HepG2 (cell line): Measurements from ENCODE around the gene BMP2K. TPM values are rescaled to one million over a fixed set of nuclear protein-coding genes. Genes with fewer than 3 reads are reported as not detected.

ENCODE experiments used
- CREB1 ChIP-seq, 2 experiments: fragments of 450-650 bp in 1 of 2; IDR thresholded peaks; 2 replicates each; pipeline ENCODE4 v1.6.1; 2016 to 2017; ENCODE audit warnings: control low read depth in 1 of 2, mild to moderate bottlenecking in 1 of 2, missing compliant biosample characterization in 1 of 2, missing genetic modification characterization in 1 of 2
- ELF4 ChIP-seq: sonication (generic); formaldehyde crosslinking; IDR thresholded peaks from 2 replicates; pipeline ENCODE4 v1.5.0; 2020; ENCODE audit warnings: missing genetic modification reagents, mild to moderate bottlenecking, moderate library complexity, borderline replicate concordance
- HNRNPH1 ChIP-seq: fragments of 200-400 bp; formaldehyde crosslinking; optimal IDR thresholded peaks from 2 replicates; pipeline ENCODE3; 2017; ENCODE audit warnings: mild to moderate bottlenecking, low read depth, low read length
- MIER2 ChIP-seq: IDR thresholded peaks from 2 replicates; pipeline ENCODE4 v1.6.1; 2016; ENCODE audit warnings: missing biosample characterization, missing genetic modification reagents
- MYNN ChIP-seq: sonication (generic); formaldehyde crosslinking; IDR thresholded peaks from 2 replicates; pipeline ENCODE4 v1.4.0; 2020; ENCODE audit warnings: mild to moderate bottlenecking, low read depth, missing genetic modification reagents
- NONO ChIP-seq, 2 experiments: fragments of 450-650 bp in 1 of 2; sonication (generic) in 1 of 2; formaldehyde crosslinking in 1 of 2; IDR thresholded peaks in 1 of 2; conservative IDR thresholded peaks in 1 of 2; 2 replicates each; pipeline versions ENCODE4 v1.6.1 to v1.8.0; 2017 to 2022; ENCODE audit warnings: mild to moderate bottlenecking in 1 of 2, missing genetic modification reagents in 1 of 2, moderate library complexity in 1 of 2
- PPARG ChIP-seq: conservative IDR thresholded peaks from 2 replicates; pipeline ENCODE4 v1.6.1; 2016; ENCODE audit warnings: missing biosample characterization, missing genetic modification reagents
- RARG ChIP-seq: sonication (generic); formaldehyde crosslinking; IDR thresholded peaks from 2 replicates; pipeline ENCODE4 v1.4.0; 2020; ENCODE audit warnings: low read depth, mild to moderate bottlenecking, missing genetic modification reagents
- ZBTB3 ChIP-seq: sonication (generic); formaldehyde crosslinking; IDR thresholded peaks from 2 replicates; pipeline ENCODE4 v1.4.0; 2020; ENCODE audit warnings: low read depth, mild to moderate bottlenecking, moderate library complexity, missing genetic modification reagents, borderline replicate concordance
- ZNF431 ChIP-seq: sonication (generic); formaldehyde crosslinking; IDR thresholded peaks from 2 replicates; pipeline ENCODE4 v1.9.0; 2022; ENCODE audit warnings: missing genetic modification reagents, low read depth, mild to moderate bottlenecking, borderline replicate concordance
- polyA plus RNA-seq, 8 experiments: library from polyadenylated mRNA; depleted of rRNA in 3 of 8; stranded (reverse) in 7 of 8; unstranded in 1 of 8; fragments of >200 nt; fragmentation: Illumina TruSeq in 4 of 8; extraction: Trizol in 4 of 8; gene quantifications; 2 replicates each; pipeline versions ENCODE4 v1.2.1 to v1.2.3, GENCODE V29; 2011 to 2016; ENCODE audit warnings: low read depth in 4 of 8, missing spikeins in 1 of 8, mixed read lengths in 1 of 8; ENCODE audit not compliant: insufficient read depth in 1 of 8
- total RNA-seq, 5 experiments: library from RNA; depleted of rRNA; stranded (reverse); fragments of >200 nt; fragmentation: Illumina TruSeq; extraction: Trizol; gene quantifications; 2 replicates each; pipeline ENCODE4 v1.2.3, GENCODE V29; 2016; ENCODE audit warnings: low read depth in 1 of 5
- TF ChIP-seq, protein P1 (sequence below): sonication (generic); formaldehyde crosslinking; IDR thresholded peaks from 2 replicates; pipeline ENCODE4 v1.5.0; 2020; ENCODE audit warnings: mild to moderate bottlenecking, missing genetic modification reagents, borderline replicate concordance
- TF ChIP-seq, protein P2 (sequence below): sonication (generic); formaldehyde crosslinking; IDR thresholded peaks from 2 replicates; pipeline ENCODE4 v1.8.0; 2022; ENCODE audit warnings: low read depth, missing genetic modification reagents
- TF ChIP-seq, protein P3 (sequence below), 2 experiments: sonication (generic) in 1 of 2; formaldehyde crosslinking in 1 of 2; IDR thresholded peaks; 2 replicates each; pipeline versions ENCODE4 v1.5.1 to v1.6.1; 2011 to 2020; ENCODE audit warnings: borderline replicate concordance in 1 of 2, low read depth in 1 of 2, low read length in 1 of 2, mild to moderate bottlenecking in 1 of 2, missing genetic modification reagents in 1 of 2, moderate library complexity in 1 of 2

The BMP2K gene
- total and polyA plus RNA-seq, 2 of the 13 experiments (the other 11 are each of a cell fraction or from before 2014, with no cell fraction given), result 8.6 to 15.2 TPM

DNA sequence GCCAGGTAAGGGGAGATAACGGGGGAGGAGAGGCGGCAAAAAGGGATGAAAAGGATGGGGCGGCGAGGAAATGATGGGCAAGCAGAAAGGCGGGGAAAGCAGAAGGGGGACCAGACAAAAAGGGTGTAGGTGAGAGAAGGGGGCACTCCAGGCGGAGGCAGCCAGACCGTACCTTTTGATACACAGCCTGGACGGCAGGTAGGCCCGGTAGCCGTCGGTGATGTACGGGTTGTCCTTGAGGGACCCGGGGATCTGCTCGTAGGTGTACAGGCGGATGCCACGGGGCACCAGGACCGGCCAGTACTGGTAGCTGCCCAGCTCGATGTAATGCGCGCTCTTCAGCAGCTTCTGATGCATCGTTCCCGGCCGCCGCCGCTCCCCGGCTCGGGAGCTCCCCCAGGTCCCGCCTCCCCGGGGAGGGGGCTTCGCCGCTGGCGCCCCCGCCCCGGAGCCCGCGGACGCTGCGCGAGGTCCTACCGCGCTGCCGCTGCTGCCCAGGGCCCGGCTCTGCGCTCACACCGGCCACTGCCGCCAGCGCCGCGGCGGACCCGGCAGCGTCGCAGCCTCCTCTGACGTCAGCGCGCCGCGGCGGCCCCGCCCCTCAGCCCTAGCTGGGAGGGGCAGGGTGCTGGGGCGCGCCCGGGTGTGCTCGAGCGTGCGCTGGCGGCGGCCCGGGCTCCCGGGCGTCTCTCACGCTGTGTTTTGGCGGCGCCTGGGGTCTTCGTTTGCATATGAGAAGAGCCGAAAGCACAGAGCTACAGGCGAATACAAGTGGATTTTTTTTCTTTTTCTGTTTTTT is 162.9 kb downstream of the BMP2K start, which contains the start of gene PAQR3 (continued):
- TF ChIP-seq, protein P1, sequence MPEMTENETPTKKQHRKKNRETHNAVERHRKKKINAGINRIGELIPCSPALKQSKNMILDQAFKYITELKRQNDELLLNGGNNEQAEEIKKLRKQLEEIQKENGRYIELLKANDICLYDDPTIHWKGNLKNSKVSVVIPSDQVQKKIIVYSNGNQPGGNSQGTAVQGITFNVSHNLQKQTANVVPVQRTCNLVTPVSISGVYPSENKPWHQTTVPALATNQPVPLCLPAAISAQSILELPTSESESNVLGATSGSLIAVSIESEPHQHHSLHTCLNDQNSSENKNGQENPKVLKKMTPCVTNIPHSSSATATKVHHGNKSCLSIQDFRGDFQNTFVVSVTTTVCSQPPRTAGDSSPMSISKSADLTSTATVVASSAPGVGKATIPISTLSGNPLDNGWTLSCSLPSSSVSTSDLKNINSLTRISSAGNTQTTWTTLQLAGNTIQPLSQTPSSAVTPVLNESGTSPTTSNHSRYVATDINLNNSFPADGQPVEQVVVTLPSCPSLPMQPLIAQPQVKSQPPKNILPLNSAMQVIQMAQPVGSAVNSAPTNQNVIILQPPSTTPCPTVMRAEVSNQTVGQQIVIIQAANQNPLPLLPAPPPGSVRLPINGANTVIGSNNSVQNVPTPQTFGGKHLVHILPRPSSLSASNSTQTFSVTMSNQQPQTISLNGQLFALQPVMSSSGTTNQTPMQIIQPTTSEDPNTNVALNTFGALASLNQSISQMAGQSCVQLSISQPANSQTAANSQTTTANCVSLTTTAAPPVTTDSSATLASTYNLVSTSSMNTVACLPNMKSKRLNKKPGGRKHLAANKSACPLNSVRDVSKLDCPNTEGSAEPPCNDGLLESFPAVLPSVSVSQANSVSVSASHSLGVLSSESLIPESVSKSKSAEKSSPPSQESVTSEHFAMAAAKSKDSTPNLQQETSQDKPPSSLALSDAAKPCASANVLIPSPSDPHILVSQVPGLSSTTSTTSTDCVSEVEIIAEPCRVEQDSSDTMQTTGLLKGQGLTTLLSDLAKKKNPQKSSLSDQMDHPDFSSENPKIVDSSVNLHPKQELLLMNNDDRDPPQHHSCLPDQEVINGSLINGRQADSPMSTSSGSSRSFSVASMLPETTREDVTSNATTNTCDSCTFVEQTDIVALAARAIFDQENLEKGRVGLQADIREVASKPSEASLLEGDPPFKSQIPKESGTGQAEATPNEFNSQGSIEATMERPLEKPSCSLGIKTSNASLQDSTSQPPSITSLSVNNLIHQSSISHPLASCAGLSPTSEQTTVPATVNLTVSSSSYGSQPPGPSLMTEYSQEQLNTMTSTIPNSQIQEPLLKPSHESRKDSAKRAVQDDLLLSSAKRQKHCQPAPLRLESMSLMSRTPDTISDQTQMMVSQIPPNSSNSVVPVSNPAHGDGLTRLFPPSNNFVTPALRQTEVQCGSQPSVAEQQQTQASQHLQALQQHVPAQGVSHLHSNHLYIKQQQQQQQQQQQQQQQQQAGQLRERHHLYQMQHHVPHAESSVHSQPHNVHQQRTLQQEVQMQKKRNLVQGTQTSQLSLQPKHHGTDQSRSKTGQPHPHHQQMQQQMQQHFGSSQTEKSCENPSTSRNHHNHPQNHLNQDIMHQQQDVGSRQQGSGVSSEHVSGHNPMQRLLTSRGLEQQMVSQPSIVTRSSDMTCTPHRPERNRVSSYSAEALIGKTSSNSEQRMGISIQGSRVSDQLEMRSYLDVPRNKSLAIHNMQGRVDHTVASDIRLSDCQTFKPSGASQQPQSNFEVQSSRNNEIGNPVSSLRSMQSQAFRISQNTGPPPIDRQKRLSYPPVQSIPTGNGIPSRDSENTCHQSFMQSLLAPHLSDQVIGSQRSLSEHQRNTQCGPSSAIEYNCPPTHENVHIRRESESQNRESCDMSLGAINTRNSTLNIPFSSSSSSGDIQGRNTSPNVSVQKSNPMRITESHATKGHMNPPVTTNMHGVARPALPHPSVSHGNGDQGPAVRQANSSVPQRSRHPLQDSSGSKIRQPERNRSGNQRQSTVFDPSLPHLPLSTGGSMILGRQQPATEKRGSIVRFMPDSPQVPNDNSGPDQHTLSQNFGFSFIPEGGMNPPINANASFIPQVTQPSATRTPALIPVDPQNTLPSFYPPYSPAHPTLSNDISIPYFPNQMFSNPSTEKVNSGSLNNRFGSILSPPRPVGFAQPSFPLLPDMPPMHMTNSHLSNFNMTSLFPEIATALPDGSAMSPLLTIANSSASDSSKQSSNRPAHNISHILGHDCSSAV (CRISPR knock-in tag), result no peak
- TF ChIP-seq, protein P2, sequence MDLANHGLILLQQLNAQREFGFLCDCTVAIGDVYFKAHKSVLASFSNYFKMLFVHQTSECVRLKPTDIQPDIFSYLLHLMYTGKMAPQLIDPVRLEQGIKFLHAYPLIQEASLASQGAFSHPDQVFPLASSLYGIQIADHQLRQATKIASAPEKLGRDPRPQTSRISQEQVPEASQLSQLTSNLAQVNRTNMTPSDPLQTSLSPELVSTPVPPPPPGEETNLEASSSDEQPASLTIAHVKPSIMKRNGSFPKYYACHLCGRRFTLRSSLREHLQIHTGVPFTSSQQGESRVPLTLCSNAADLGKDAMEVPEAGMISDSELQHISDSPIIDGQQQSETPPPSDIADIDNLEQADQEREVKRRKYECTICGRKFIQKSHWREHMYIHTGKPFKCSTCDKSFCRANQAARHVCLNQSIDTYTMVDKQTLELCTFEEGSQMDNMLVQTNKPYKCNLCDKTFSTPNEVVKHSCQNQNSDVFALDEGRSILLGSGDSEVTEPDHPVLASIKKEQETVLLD (CRISPR knock-in tag), result no peak
- TF ChIP-seq HNRNPH1 (no peak), PPARG (CRISPR knock-in tag) (no peak), CREB1 (IDR thresholded peaks at IDR 0.05) (peak; percentile 91; the same call in 1 of the 2 replicates), CREB1 (CRISPR knock-in tag; IDR thresholded peaks at IDR 0.05) (no peak), MYNN (CRISPR knock-in tag) (no peak), ZNF431 (peak; percentile 72; the same call in 1 of the 2 replicates), ELF4 (CRISPR knock-in tag) (no peak), NONO (IDR thresholded peaks at IDR 0.05) (no peak), NONO (CRISPR knock-in tag; conservative IDR thresholded peaks at IDR 0.05) (0 out of 2 replicates have a peak, but pooled peaks have one; percentile 37), MIER2 (CRISPR knock-in tag) (no peak), ZBTB3 (CRISPR knock-in tag) (no peak), RARG (CRISPR knock-in tag) (no peak)
- TF ChIP-seq, protein P3, sequence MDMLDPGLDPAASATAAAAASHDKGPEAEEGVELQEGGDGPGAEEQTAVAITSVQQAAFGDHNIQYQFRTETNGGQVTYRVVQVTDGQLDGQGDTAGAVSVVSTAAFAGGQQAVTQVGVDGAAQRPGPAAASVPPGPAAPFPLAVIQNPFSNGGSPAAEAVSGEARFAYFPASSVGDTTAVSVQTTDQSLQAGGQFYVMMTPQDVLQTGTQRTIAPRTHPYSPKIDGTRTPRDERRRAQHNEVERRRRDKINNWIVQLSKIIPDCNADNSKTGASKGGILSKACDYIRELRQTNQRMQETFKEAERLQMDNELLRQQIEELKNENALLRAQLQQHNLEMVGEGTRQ (IDR thresholded peaks at IDR 0.05; ENCODE audit: low read depth, low read length), result no peak
- TF ChIP-seq, protein P3 (CRISPR knock-in tag; IDR thresholded peaks at IDR 0.05; ENCODE audit: borderline replicate concordance), result no peak
